Neural progenitor cell (in vitro differentiated cells): Measurements from ENCODE around the gene HNRNPDL. TPM values are rescaled to one million over a fixed set of nuclear protein-coding genes. Genes with fewer than 3 reads are reported as not detected.

Experiments used
- DNase-seq: peaks from one replicate; pipeline ENCODE4 v3.0.0-alpha.2; 2016; ENCODE audit warnings: low spot score
- H2AFZ ChIP-seq: fragments of 200-600 bp; sonication (generic); replicated peaks from 2 replicates; pipeline ENCODE4 v1.6.1; 2016; ENCODE audit warnings: antibody characterized with exemption
- H3F3A ChIP-seq: fragments of 200-600 bp; sonication (generic); 2 replicates; pipeline ENCODE4 v1.6.1; 2016; ENCODE audit warnings: antibody characterized with exemption, low read depth
- H3K27ac ChIP-seq: fragments of 200-600 bp; sonication (generic); 2 replicates; pipeline ENCODE4 v1.5.1; 2016; ENCODE audit warnings: mild to moderate bottlenecking
- H3K27me3 ChIP-seq: fragments of 200-600 bp; sonication (generic); 2 replicates; pipeline ENCODE4 v1.6.1; 2016; ENCODE audit warnings: mild to moderate bottlenecking, moderate library complexity
- H3K36me3 ChIP-seq: fragments of 200-600 bp; sonication (generic); 2 replicates; pipeline ENCODE4 v1.5.1; 2016
- H3K4me1 ChIP-seq: fragments of 200-600 bp; sonication (generic); 2 replicates; pipeline ENCODE4 v1.6.1; 2016; ENCODE audit warnings: mixed run types
- H3K4me2 ChIP-seq: fragments of 200-600 bp; sonication (generic); 2 replicates; pipeline ENCODE4 v1.6.1; 2016
- H3K4me3 ChIP-seq: fragments of 200-600 bp; sonication (generic); 2 replicates; pipeline ENCODE4 v1.5.1; 2016
- H3K79me2 ChIP-seq: fragments of 200-600 bp; sonication (generic); 2 replicates; pipeline ENCODE4 v1.6.1; 2016; ENCODE audit warnings: low read depth
- H3K9ac ChIP-seq: fragments of 200-600 bp; sonication (generic); 2 replicates; pipeline ENCODE4 v1.6.1; 2016
- H3K9me3 ChIP-seq: fragments of 200-600 bp; sonication (generic); 2 replicates; pipeline ENCODE4 v1.5.1; 2016; ENCODE audit warnings: low read depth
- H4K20me1 ChIP-seq: fragments of 200-600 bp; sonication (generic); 2 replicates; pipeline ENCODE4 v1.6.1; 2016; ENCODE audit warnings: low read depth
- H3K27ac Mint-ChIP-seq: 3 replicates; pipeline ENCODE4 v1.8.0; 2021; ENCODE audit warnings: mixed read lengths
- H3K27me3 Mint-ChIP-seq: 2 replicates; pipeline ENCODE4 v1.8.0; 2022; ENCODE audit warnings: low read depth, mild to moderate bottlenecking, inconsistent platforms, moderate library complexity, mixed read lengths; ENCODE audit not compliant: insufficient read depth
- H3K36me3 Mint-ChIP-seq: 3 replicates; pipeline ENCODE4 v1.8.0; 2021; ENCODE audit warnings: mixed read lengths
- H3K4me1 Mint-ChIP-seq: 3 replicates; pipeline ENCODE4 v1.8.0; 2021; ENCODE audit warnings: mixed read lengths
- H3K4me3 Mint-ChIP-seq: 3 replicates; pipeline ENCODE4 v1.8.0; 2021; ENCODE audit warnings: mild to moderate bottlenecking, moderate library complexity, mixed read lengths
- H3K9me3 Mint-ChIP-seq: 3 replicates; pipeline ENCODE4 v1.8.0; 2020; ENCODE audit warnings: mixed read lengths
- CTCF ChIP-seq: fragments of 200-600 bp; sonication (generic); IDR thresholded peaks from 2 replicates; pipeline ENCODE4 v1.5.1; 2017; ENCODE audit warnings: antibody characterized with exemption, mild to moderate bottlenecking
- EZH2 ChIP-seq: fragments of 200-600 bp; sonication (generic); IDR thresholded peaks from 2 replicates; pipeline ENCODE4 v1.6.1; 2017; ENCODE audit warnings: antibody characterized with exemption, mild to moderate bottlenecking, moderate library complexity
- EZH2phosphoT487 ChIP-seq: fragments of 200-600 bp; sonication (generic); IDR thresholded peaks from 2 replicates; pipeline ENCODE4 v1.6.1; 2017; ENCODE audit warnings: antibody characterized with exemption
- total RNA-seq: library from RNA; depleted of rRNA; stranded (reverse); fragments of >200 nt; gene quantifications from 2 replicates; pipeline ENCODE4 v1.2.3, GENCODE V29; 2015; ENCODE audit warnings: low replicate concordance

HNRNPDL gene
- total RNA-seq, 1 donor from 2014 or later, result 699 TPM

DNA sequence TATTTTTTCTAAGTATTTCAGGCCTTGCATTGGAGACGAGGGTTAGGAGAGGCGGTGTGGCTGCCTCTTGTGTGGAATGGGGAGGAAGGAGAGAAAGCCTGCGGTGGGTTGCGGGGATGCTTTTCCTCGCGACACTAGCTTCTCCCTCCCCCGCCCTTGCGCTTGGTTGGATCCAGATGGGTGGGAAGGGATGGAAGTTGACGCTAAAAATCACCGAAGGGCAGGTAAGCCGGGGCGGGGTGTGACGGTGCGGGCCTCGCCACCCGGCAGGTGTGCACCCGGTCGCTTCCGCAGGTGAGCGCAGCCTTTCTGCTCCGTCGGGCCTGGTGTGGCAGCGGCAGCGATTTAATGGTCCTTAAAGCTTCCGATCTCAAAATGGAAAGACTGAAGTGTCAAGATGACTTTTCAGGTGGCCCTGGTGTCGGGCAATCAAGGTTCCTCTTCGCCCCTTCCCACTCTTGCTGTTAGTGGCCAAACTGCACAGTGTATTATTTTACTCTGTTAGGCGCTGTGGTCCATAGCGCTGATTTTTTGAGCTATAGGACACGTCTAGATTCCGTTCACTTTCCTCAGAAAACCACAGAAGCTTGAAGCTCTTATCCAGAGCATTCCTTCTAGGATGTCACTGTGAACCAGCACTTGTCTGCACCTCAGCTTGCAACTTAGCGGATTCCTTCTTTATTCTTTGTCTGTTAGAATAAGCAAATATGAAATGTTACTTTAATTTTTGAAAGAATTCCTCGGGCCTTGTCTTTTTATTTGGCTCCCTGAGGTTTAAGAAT, 893 bp upstream of the HNRNPDL start:
- Histone ChIP-seq H3K79me2 (peaks cover 96% of the 10 kb centered on the region), H2AFZ (peak overlapping the region; percentile 86), H3K4me1 (peaks cover 34% of the 10 kb centered on the region), H4K20me1 (peaks cover 65% of the 10 kb centered on the region), H3K9ac (peak overlapping the region; percentile 70), H3K4me2 (peak overlapping the region; percentile 92), H3K27ac (peak overlapping the region; percentile 99), H3F3A (peaks cover 25% of the 10 kb centered on the region), H3K9me3 (no peaks in the 10 kb centered on the region), H3K27me3 (no peaks in the 10 kb centered on the region), H3K36me3 (peaks cover 18% of the 10 kb centered on the region), H3K4me3 (peak overlapping the region; percentile 97)
- Mint-ChIP-seq H3K4me1 (peaks cover 46% of the 10 kb centered on the region), H3K27me3 (peaks cover 11% of the 10 kb centered on the region), H3K4me3 (peak overlapping the region; percentile 93), H3K27ac (peak overlapping the region; percentile 88), H3K36me3 (peaks cover 55% of the 10 kb centered on the region), H3K9me3 (peaks cover 2% of the 10 kb centered on the region)
- DNase-seq, result no peak
- TF ChIP-seq EZH2 (no peak), CTCF (no peak), EZH2phosphoT487 (no peak)

DNA sequence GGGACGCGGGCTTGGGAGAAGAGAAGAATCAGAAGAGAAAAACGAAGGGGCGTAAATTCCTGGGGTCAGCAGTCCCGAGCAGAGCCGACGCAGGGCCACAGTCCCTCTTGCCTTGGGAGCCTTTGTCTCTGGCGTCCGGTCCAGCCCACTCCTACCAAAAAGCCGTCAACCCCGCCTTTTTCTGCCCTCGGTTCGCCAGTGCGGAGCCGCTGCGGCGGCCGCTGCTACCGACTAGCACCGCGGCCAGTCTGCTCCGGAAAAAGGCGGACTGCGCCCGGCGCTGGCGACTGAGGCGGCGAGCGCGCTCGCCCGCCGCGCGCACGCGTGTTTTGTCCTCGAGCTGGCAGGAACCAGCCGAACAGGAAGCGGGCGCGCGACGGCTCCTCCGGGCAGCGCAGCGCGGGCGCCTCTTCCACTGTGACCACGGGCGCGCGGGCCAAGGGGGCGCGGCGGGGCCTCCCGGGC, 502 bp downstream of the HNRNPDL start:
- peak overlapping the region; percentile 98 for H3K4me3 Mint-ChIP-seq
- H3K9me3 Mint-ChIP-seq, result peaks cover 2% of the 10 kb centered on the region
- DNase-seq, result peak; percentile 89
- peaks cover 11% of the 10 kb centered on the region for H3K27me3 Mint-ChIP-seq
- peaks cover 32% of the 10 kb centered on the region for H3K36me3 ChIP-seq
- H3K4me3 ChIP-seq, result peak overlapping the region; percentile 97
- peaks cover 72% of the 10 kb centered on the region for H4K20me1 ChIP-seq
- peak overlapping the region; percentile 99 for H3K27ac ChIP-seq
- H3K4me1 ChIP-seq, result peaks cover 39% of the 10 kb centered on the region
- H3K4me2 ChIP-seq, result peak overlapping the region; percentile 92
- H3K4me1 Mint-ChIP-seq, result peaks cover 54% of the 10 kb centered on the region
- TF ChIP-seq EZH2, result no peak
- TF ChIP-seq EZH2phosphoT487, result no peak
- TF ChIP-seq CTCF, result no peak
- H3F3A ChIP-seq, result peaks cover 39% of the 10 kb centered on the region
- H3K27ac Mint-ChIP-seq, result peak overlapping the region; percentile 100
- H2AFZ ChIP-seq, result peak overlapping the region; percentile 69
- peaks cover 57% of the 10 kb centered on the region for H3K36me3 Mint-ChIP-seq
- H3K27me3 ChIP-seq, result no peaks in the 10 kb centered on the region
- H3K9ac ChIP-seq, result peak overlapping the region; percentile 96
- peaks cover 96% of the 10 kb centered on the region for H3K79me2 ChIP-seq
- H3K9me3 ChIP-seq, result no peaks in the 10 kb centered on the region

DNA sequence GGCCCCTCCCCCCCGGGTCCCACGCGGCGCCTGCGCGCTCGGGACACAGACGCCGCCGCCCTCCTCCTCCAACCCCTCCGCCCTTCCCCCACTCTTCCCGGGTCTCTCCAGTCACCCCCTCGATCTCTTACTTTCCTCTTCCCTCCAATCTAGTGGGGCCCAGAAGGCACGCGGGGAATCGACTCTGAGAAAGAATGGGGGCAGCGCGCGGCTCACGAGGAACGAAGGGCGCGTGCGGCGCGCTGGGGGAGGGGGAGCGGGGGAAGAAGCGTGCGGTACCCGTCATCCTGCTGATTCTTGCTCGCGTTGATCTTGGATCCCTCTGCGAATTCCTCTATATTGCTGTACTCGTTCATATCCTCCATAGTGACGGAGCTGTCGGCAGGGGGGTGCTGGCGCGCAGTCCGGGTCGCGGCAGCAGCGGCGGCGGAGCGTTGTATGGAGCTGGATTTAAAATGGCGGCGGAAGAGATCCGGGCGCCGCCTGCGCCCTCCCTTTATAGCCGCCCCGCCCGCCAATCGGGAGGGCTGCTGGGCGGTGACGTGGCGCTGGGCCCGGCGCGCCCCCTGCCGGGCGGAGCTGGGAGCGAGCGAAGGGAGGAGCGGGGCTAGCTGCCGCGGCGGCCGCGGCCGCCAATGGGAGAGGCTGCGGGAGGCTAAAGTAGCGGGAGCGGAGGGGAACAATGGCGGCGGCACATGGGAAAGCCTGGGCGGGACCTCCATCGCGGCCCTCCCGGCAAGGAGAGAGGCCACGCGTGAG, 1.1 kb downstream of the HNRNPDL start:
- TF ChIP-seq CTCF (peak; percentile 89), EZH2 (no peak)
- H4K20me1 ChIP-seq, result peaks cover 78% of the 10 kb centered on the region
- peak overlapping the region; percentile 98 for H3K4me3 Mint-ChIP-seq
- peak overlapping the region; percentile 97 for H3K4me3 ChIP-seq
- DNase-seq, result peak; percentile 97
- peak overlapping the region; percentile 99 for H3K27ac ChIP-seq
- H3K27me3 Mint-ChIP-seq, result peaks cover 11% of the 10 kb centered on the region
- peaks cover 96% of the 10 kb centered on the region for H3K79me2 ChIP-seq
- peaks cover 36% of the 10 kb centered on the region for H3K36me3 ChIP-seq
- H3K4me1 ChIP-seq, result peaks cover 39% of the 10 kb centered on the region
- no peaks in the 10 kb centered on the region for H3K27me3 ChIP-seq
- peak overlapping the region; percentile 97 for H3K9ac ChIP-seq
- H3K9me3 Mint-ChIP-seq, result peaks cover 2% of the 10 kb centered on the region
- H2AFZ ChIP-seq, result peak overlapping the region; percentile 69
- no peaks in the 10 kb centered on the region for H3K9me3 ChIP-seq
- peaks cover 61% of the 10 kb centered on the region for H3K36me3 Mint-ChIP-seq
- H3K27ac Mint-ChIP-seq, result peak overlapping the region; percentile 100
- H3K4me2 ChIP-seq, result peak overlapping the region; percentile 95
- H3F3A ChIP-seq, result peaks cover 45% of the 10 kb centered on the region
- H3K4me1 Mint-ChIP-seq, result peaks cover 54% of the 10 kb centered on the region
